ENCODE measurements around the gene TSHZ3.

Gene TSHZ3

GRCh38 chr19:31285744-31286143 is 63.5 kb downstream of the TSHZ3 start:
- no peak for DNase-seq

DNA sequence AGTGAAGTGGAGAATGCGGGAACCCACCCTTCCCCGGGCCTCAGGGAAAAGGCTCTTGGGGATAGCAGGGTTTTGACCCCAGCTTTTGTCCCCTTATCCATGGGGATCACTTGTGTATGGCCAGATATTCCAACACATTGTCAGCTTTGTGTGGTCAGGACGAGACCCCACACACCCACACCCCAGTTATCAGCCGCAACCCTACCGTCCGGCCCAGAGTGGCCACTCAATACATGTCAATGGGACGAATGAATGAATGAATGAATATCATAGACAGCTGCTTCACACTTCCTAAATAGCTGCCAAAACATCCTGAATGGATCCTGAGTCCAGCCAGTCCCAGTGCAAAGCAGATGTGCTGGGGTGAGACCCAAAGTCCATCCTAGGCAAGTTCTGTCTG is 64.6 kb downstream of the TSHZ3 start:
- DNase-seq: no peak

DNA sequence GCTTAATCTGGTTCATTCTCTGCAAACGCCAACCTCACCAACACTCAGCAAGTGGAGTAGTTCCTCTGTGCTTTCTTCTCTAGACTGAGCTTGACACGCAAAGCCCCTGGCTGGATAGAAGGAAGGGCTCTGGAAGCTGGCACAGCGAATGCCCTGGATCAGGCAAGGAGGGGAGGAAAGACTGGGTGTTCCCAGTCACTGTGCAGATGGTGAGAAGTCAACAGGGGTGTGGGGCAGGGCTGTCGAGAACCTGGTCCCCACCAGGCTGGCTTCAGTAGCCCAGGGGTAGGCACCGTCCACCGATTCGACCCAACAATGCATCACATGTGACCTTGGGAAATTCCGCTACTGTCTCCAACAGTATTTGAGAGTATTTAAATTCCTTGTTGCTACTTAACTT is 65.5 kb downstream of the TSHZ3 start:
- DNase-seq: no peak

DNA sequence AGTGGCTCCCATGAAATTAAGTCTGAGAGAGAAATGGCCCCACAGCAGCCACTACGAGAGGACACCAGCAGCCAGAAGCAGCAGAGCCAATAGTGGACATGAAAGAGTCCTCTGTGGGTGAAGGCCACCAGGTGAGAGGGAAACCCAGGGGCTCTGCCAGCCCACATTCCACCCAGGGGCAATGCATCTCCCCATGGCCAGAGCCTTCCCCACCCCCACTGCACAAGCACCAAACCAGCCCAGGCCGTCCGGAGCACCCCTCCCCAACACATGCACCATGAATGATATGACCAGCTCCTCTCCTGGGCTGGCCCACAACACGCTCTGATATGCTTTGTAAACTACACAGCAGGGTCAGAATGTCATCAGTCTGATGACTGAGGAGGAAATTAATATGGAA is 66.9 kb downstream of the TSHZ3 start:
- no peak for DNase-seq

- DNase-seq: no peak
Observed at GRCh38 chr19:31280287-31281006, 68.8 kb downstream of the TSHZ3 start.

- DNase-seq: no peak
Observed at GRCh38 chr19:31279436-31279765, 69.8 kb downstream of the TSHZ3 start.

- no peak for DNase-seq
Observed at GRCh38 chr19:31278555-31279435, 70.4 kb downstream of the TSHZ3 start.

DNA sequence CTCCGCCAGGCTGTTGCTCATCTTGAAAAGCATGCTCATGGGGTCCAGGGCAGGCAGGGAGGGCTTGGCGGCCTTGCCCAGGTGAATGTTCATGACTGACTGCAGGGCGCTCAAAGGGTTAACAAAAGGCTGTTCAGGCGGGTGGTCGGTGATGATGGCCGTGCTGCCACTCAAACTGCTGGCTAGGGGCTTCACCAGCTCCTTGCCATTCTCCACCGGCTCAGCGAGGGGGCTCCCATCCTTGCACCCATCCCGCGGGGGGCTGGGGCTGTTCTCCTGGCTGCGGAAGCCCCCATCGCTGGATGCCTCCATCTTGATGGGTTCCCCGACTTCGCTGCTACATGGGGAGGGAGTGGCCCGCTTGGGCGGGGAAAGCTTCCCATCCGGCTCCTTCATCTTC is 71.7 kb downstream of the TSHZ3 start:
- DNase-seq: no peak

DNA sequence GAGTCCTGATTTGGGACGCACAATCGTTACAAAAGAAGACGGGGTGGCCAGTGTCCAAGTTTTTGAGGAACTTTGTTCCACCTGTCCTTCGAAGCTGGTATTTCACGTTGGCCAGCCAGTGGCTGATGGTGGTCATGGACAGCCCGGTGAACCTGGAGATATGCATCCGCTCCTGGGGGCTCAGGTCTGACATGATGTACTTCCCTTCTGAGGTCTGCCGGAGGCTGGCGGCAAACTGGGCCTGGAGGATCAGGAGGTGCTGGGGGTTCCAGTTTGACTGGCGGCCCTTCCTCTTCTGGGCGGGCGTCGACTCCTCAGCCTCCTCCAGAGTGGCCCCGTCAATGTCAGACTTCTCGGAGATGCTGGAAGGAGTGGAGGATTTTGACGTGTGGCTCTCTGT is 72.4 kb downstream of the TSHZ3 start:
- no peak for DNase-seq

DNA sequence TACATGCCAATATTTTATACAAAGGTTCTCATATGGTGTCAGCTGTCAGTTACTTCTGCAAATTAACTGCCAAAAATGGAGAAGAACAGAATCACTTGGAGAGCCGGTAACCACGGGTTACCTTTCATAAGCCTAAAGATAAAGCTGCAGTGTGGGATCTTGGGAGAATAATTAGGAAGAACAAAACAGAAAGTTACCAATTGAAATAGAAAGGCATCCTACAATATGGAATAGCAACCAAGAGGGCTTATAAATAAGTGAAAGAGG is 74.2 kb downstream of the TSHZ3 start:
- DNase-seq: no peak

DNA sequence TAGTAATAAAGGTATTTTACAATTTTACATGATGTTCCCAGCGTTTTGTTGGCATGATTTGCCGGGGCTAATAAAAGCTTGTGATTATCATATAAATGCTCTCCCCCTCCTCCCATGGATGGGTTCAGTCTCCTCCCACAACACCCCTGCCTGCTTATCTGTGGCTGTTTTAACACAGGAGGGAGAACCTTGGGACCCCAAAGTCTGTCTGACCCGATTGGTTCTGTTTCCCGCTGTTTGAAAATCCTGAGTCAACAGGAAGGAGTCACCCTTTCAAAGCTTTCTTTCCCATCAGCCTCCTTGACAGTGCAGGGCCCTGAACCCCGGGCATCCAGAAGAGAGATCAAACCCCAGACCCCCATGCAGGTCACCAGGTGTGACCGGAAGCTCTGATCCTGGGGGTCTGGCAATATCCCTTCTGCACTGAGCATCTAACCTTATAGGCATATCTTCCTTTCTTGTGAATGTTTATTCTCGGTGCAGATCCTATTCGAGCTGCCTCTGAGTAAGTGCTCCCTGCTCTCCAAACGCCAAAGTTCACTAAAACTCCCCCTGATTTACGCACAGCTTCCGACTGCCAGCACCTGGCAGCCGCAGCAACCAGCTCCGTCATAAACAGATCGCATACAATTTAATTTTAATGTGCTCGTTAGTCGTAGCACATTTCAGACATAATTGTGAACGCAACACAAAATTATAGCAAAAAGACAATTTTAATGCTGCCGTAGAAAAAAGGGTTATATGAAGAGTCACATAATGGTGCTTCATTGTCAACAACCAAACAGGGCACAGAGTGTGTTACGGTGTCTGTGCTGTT is 74.8 kb downstream of the TSHZ3 start:
- no peak for DNase-seq

DNA sequence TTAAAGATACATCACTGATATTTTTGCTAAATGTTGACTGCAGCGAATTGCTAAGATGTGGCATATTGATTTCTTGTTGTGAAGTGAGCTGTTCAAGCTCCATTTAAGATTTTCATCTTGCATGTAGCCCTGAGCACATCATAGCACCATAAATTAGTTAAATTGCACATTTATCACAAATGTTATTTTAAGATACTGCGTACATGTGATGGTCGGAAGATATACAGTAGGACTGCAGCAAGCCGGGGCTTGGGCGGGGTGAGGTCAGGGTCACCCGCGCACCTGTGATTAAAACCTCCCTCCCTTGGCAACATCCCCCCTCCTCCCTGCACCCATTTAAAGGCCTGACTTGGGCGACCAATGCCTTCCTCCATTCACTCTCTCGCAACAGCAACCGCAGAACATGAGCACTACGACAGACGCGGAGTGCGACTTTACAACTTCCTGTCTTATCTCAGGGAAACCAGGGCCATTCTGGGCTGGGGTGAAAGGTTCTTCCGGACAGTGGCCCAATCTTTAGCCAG is 76.6 kb downstream of the TSHZ3 start:
- DNase-seq: no peak

DNA sequence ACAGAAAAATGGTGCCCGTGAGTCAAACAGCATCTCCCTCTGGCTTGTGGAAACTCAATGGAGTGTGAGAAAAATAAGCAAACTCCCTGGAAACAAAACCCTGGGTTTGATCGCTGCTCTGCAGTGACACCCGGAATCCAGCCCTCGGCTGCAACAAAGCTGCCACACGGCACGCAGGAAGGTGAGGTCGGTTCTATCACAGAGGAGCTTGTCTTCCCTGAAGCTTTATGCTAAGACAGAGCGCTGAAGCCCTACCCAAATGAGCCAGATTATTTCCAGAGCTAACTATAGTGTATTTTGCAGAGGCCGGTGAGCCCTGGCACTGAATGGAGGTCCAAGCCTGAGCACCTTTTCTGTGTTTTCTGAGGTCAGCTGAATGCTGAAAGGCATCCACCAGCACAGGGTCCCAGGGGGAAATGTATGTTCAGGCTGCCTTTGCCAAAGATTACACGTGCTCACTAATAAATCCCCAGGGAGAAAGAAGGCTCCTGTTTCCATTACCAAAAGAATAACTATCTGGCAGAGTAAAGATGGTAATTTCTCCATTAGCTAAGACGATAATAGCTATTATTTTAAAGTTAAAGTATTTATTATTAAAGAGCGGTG is 77.8 kb downstream of the TSHZ3 start:
- DNase-seq: no peak

DNA sequence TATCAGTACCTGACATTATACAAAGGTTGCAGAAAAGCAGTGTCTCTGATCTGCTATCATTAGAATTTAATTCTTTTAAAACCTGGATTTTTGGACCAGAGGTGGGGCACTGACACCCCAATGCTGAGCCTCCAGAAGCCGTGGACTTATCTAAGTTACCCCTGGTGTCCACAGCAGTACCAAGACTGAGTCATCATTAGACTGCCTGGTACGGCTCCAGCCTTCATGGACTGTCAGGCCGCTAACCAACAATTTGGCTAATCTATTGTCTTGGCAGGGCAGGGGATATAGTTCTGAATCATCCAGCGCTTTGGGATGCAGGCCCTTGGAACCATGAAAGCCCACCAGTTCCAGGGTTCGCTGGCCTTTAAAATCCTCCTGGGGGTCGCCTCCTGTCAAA is 78.3 kb downstream of the TSHZ3 start:
- DNase-seq: no peak

DNA sequence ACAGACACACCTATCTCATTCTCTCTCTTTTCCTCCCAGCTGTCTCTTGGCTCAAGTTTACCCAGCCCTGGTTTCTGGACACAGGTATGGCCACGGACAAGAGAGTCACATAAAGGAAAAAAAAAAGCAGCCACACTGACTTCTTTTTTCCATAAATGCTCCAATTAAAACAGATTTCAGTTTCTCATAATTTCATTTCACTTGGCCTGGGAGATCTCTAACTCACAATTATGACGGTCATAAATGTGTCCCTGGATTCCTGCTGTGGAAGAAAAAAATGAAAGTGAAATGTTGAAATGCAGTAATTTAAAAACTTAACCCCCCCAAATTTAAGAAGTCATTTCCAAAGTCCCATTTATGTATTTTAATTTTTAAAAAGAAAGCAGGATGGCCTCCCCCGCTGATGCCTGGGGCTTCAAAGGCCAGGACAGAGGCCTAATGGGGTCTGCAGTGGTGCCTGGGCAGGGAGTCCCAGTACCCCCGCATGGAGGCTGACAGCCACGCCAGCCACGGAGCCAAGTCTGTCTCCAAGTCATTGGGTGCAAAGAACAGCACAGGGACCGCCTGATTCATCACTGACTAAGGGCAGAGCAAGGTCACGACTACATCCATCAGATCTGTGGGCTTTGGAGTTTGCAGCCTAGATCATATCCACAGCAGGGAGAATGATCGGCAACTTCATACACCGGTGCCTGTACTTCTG is 79.7 kb downstream of the TSHZ3 start:
- no peak for DNase-seq

- no peak for DNase-seq
Observed at GRCh38 chr19:31268751-31269383, 80.4 kb downstream of the TSHZ3 start.

GRCh38 chr19:31266731-31267130 is 82.5 kb downstream of the TSHZ3 start:
- DNase-seq: no peak

DNA sequence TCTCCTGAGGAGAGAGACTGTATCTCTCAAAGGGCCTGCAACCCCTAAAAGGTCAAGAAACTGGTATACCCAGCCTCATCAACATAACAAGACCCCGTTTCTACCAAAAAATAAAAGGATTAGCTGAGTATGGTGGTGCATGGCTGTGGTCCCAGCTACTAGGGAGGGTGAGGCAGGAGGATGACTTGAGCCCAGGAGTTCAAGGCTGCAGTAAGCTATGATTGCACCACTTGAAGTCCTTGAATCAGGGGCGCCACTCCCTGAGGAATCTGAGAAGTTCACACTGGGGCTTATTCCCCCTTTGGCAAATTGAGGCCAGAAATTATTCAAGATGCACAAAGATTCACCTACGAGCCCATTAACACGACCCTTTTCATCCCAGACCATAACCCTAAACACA is 83.0 kb downstream of the TSHZ3 start:
- DNase-seq: no peak

GRCh38 chr19:31264041-31264778 is 85.0 kb downstream of the TSHZ3 start:
- no peak for DNase-seq

GRCh38 chr19:31263328-31263727 is 85.9 kb downstream of the TSHZ3 start:
- DNase-seq: no peak

DNA sequence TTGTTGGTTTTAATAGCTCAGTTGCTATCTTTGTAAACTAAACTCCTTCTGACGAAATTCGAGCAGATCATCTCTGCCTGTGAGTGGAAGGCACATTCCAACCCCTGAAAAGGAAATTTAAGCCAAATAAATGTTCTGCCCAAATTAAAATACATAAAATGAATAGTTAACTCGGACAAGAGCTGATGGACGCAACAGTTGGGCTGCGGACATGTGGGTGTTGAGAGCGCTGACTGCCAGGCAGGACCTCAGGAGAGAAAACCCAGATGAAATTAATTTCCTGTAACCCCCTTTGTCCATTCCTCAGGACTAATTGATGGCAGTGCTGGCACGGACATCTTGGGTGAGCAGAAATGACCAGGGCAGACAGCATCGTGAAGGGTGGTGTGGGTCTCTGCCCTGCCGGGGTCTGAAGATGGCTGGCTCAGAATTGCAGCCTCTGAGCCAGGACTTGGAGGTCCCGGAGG is 86.5 kb downstream of the TSHZ3 start:
- DNase-seq: no peak

Data from activated naive CD4-positive, alpha-beta T cell (primary cell).